GM13977 (cell line): ENCODE measurements around the gene HIPK3.

Experiments used
- DNase-seq: peaks from one replicate; pipeline ENCODE4 v3.0.0; 2012; ENCODE audit warnings: low spot score
- CTCF ChIP-seq: IDR thresholded peaks from 2 replicates; pipeline ENCODE4 v1.5.1; 2012; ENCODE audit warnings: mild to moderate bottlenecking, control low read depth; ENCODE audit not compliant: insufficient read depth; ENCODE audit errors: extremely low read depth, missing control alignments
- in situ Hi-C: fragments of 300-500 bp; cut with MboI; formaldehyde crosslinking; loops from one replicate; pipeline ENCODE4 v1.12.0; 2022; ENCODE audit warnings: low sequenced_read_pairs, low pct_unique_long_range_greater_than_20kb, mixed read lengths, inconsistent platforms; ENCODE audit not compliant: unreplicated experiment

Gene HIPK3

DNA sequence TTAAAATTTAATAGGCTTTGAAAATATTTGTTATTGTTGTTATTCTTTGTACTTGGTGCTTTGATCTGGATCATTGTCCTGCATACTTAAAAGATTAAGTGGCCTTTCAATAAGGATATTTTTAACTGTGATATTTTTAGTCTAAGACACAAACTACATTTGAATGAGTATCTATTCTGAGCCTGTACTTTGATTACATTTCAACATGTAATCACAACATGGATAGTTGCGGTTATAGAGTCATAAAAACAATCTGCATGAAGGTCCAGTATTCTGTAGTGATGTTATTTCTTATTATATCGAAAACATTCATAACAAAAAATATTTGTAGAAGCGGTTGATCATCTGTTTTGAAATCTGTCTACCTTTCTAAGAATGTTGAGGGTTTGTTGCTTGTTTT, 58.6 kb downstream of the HIPK3 start:
- no peak for DNase-seq
- TF ChIP-seq CTCF = no peak
- in situ Hi-C loops = no loop called here

DNA sequence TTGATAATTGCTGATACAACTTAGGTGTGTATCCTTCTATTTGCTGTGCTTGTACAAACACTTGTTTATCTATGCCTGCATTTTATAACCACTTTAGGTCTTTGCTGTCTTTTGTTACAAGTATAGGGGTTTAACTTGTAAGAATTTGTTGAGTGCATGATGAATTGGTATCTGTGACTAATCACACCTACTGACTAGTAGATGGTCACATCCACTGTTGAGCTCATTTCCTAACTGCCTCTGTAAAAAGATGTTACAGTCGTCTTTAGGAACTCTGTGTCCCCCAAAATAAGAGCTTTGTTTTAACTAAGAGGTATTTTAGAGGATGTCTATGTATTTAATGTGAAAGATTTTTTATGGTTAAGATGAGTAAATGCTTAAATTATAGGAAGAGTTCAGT, 60.5 kb downstream of the HIPK3 start:
- in situ Hi-C loops = no loop called here
- TF ChIP-seq CTCF = no peak
- DNase-seq = no peak

DNA sequence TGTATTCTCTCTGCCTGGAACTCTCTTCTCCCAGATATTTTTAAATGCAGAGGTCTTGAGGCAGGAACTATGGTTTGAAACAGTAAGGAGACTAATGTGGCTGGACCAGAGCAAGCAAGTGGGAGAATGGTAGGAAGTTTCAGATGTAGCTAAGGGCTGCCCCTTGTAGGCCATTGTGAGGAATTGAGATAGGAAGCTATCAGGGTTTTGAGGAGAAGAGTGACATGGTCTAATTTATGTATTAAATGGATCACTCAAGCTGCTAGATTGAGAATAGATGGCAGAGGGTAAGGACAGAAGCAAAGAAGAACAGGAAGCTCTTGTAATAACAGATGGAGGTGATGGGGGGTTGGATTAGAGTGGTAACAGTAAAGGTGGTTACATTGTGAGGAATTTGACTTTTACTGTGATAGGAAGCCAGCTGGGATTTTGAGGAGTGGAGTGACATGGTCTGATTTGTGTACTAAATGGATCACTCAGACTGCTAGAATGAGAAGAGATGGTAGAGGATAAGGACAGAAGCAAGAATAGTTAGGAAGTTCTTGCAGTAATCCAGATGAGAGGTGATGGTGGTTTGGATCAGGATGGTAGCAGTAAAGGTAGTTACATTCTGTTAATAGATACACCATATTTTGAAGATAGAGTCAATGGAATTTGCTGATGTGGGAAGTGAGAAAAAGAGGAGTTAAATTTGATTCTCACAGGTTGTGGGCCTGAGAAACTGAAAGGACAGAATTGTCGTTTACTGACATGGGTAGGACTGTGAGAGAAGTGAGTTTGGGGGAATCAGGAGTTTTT, 63.0 kb downstream of the HIPK3 start:
- DNase-seq = no peak
- in situ Hi-C loops = loop anchor here (10.0 kb wide), 1 partner anchor 155 kb away; the partner anchor contains the start of gene CSTF3
- peak; percentile 19 for TF ChIP-seq CTCF

GRCh38 chr11:33320814-33321330, 63.7 kb downstream of the HIPK3 start:
- DNase-seq = no peak
- in situ Hi-C loops = loop anchor here (10.0 kb wide), 1 partner anchor 156 kb away; the partner anchor contains the start of gene CSTF3
- TF ChIP-seq CTCF = no peak

DNA sequence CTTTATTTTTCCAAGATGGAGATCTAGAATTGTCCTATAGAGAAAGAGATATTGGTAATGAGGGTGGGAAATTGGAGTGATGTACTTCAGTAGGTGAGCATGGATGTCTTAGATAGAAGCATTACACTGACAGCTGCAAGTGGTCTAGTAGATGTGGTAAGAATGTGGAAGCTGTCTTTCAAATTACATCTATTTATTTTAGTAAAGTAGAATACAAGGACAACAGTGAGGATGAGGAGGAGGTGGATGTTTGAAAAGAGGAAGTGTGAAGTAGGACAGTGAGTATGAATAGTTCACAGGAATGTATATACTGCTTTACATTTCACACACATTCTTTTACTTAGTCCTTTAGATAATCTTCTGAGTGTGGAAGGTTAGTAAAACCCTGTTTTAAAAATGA, 64.2 kb downstream of the HIPK3 start:
- no peak for DNase-seq
- in situ Hi-C loops = loop anchor here (10.0 kb wide), 1 partner anchor 157 kb away; the partner anchor contains the start of gene CSTF3
- no peak for TF ChIP-seq CTCF

GRCh38 chr11:33323421-33323820, 66.2 kb downstream of the HIPK3 start:
- TF ChIP-seq CTCF = no peak
- in situ Hi-C loops = loop anchor here (10.0 kb wide), 1 partner anchor 159 kb away; the partner anchor contains the start of gene CSTF3
- DNase-seq = no peak
